ENCODE data around the gene EFCAB10. TPM values are rescaled to one million over a fixed set of nuclear protein-coding genes. Genes with fewer than 3 reads are reported as not detected.
"Not testable (repeated sequence)": the region's sequence is repeated elsewhere in the genome, so short reads cannot be mapped to it uniquely, and the experiment has no call there.

The EFCAB10 gene
- total RNA-seq, 1 donor from 2014 or later: not detected

GRCh38 chr7:105611856-105612775, 30.8 kb upstream of the EFCAB10 start:
- Mint-ChIP-seq H3K4me1 (no peaks in the 10 kb centered on the region), H3K9me3 (no peaks in the 10 kb centered on the region), H3K4me3 (no peak overlapping the region), H3K36me3 (ENCODE audit: low read depth) (peaks cover 8% of the 10 kb centered on the region), H3K27ac (no peak overlapping the region), H3K27me3 (no peaks in the 10 kb centered on the region)
- no peak for DNase-seq
- intact Hi-C loops (cut with micrococcal nuclease): no loop called here

DNA sequence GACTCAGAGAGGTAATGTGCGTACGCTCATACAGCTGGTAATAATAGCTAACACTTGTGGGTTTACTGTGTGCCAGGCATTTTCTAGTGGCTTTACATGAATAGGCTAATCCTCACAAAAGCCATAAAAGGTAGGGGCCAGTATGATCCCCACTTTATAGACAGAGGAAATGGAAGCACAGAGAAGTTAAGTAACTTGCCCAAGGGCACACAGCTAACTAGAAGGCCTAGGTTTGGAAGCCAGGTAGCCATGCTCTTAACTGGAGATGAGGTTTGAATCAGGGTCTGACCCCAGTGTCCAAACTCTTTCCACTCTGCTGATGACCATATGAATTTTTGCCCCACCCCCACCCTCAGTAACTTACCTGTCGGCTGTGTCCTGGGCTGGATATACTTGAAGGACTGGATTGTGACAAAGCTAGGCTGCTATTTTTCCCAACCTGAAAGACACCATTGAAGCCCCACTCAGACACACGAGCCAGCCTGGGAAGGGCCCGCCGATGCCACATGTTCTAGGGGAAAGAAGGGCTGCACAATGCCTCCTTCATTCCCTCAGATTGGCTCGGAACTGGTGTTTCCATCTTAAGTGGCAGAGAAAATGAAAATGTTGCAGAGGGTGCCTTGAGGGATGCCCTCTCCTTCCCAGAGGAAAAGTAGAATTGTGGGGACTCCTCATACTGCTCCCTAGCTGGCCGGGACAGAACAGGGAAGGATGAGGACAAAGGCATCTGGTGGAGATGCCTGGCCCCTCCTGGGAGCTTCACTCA, 29.1 kb upstream of the EFCAB10 start:
- no peak overlapping the region for H3K27ac Mint-ChIP-seq
- peaks cover 7% of the 10 kb centered on the region for H3K36me3 Mint-ChIP-seq (ENCODE audit: low read depth)
- intact Hi-C loops (cut with micrococcal nuclease): no loop called here
- no peaks in the 10 kb centered on the region for H3K4me1 Mint-ChIP-seq
- no peak for DNase-seq
- no peak overlapping the region for H3K4me3 Mint-ChIP-seq
- no peaks in the 10 kb centered on the region for H3K9me3 Mint-ChIP-seq
- no peaks in the 10 kb centered on the region for H3K27me3 Mint-ChIP-seq

DNA sequence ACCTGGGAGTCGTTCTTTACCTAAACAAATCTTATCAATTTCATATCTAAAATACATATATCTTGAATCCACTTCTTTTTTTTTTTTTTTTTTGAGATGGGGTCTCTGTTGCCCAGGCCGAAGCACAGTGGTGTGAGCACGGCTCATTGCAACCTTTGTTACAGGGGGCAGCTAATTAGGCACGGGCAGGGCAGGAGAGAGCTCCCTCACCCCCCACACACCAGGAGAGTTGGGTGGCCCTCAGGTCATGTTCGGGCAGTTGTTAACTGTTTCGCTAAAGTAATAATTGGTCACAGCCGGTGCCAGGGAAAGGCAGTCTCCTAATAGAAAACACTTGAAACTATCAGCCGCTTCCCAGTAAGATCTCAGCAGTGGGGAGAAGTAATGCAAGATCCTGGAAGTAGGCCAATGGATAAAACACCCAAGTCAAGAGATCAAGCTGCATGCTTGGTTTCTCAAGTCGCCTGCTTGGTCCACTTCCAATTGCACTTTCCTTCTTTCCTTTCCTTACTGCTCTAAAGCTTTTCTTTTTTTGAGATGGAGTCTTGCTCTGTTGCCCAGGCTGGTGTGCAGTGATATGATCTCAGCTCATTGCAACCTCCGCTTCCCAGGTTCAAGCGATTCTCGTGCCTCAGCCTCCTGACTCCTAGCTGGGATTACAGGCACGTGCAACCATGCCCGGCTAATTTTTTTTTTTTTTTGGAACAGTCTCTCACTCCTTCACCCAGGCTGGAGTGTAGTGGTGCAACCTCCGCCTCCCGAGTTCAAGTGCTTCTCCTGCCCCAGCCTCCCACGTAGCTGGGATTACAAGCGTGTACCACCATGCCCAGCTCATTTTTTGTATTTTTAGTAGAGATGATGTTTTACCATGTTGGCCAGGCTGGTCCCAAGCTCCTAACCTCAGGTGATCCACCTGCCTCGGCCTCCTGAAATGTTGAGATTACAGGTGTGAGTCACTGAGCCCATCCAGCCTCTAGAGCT, 21.3 kb upstream of the EFCAB10 start:
- DNase-seq: no peak
- Mint-ChIP-seq H3K27ac (no peak overlapping the region), H3K36me3 (ENCODE audit: low read depth) (no peaks in the 10 kb centered on the region), H3K4me3 (no peak overlapping the region), H3K4me1 (no peaks in the 10 kb centered on the region), H3K9me3 (no peaks in the 10 kb centered on the region), H3K27me3 (peaks cover 5% of the 10 kb centered on the region)
- intact Hi-C loops (cut with micrococcal nuclease): no loop called here

DNA sequence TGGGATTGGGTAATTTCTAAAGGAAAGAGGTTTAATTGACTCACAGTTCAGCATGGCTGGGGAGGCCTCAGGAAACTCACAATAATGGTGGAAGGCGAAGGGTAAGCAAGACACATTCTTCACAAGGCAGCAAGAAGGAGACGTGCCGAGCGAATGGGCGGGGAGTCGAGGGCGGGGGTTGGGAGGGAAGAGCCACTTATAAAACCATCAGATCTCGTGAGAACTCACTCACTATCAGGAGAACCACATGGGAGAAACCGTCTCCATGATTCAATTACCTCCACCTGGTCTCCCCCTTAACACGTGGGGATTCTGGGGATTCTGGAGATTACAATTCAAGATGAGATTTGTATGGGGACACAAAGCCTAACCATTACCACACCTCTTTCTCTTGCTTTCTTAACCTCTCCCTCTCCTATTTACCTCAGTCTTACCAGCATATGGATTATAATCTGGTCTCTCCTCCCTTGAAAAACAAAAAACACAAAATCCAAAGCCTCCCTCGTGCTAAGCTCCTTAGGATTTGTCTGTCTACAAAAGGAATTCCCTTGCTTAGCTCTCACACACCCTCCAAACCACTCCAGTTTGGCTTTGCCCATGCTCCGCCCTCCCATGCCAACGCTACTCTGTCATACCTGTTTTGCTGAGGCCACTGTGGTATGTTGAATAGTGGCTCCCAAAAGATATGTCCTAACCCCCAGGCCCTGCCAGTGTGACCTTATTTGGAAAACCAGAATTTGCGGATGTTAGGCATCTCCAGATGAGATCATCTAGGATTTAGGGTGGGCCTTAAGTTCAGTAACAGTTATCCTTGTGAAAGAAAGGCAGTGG, 19.6 kb upstream of the EFCAB10 start:
- no peak overlapping the region for H3K27ac Mint-ChIP-seq
- H3K9me3 Mint-ChIP-seq: no peaks in the 10 kb centered on the region
- intact Hi-C loops (cut with micrococcal nuclease): no loop called here
- peaks cover 7% of the 10 kb centered on the region for H3K27me3 Mint-ChIP-seq
- H3K4me1 Mint-ChIP-seq: no peaks in the 10 kb centered on the region
- DNase-seq: no peak
- no peaks in the 10 kb centered on the region for H3K36me3 Mint-ChIP-seq (ENCODE audit: low read depth)
- H3K4me3 Mint-ChIP-seq: no peak overlapping the region

DNA sequence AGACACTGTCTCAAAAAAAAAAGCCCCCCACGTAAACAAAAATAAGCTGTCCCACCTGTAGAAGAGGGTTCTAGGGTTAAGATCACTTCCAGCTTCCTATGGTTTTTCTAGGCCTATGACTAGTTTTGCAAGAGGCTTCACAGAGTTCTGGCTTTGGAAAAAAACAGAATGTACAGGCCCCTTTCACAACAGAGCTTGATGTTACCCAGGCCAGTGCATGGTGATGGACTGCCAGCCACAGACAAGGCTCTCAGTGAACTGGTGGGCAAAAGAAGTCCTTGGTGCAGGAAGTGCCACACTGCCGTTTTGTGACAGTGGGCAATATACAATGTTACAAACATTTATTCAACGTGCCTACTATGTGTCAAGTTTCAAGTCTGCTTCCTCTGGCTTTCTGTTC, 18.3 kb upstream of the EFCAB10 start:
- intact Hi-C loops (cut with micrococcal nuclease): no loop called here
- Mint-ChIP-seq H3K4me1 (no peaks in the 10 kb centered on the region), H3K27me3 (peaks cover 12% of the 10 kb centered on the region), H3K9me3 (no peaks in the 10 kb centered on the region), H3K27ac (no peak overlapping the region), H3K36me3 (ENCODE audit: low read depth) (no peaks in the 10 kb centered on the region), H3K4me3 (no peak overlapping the region)
- DNase-seq: no peak

DNA sequence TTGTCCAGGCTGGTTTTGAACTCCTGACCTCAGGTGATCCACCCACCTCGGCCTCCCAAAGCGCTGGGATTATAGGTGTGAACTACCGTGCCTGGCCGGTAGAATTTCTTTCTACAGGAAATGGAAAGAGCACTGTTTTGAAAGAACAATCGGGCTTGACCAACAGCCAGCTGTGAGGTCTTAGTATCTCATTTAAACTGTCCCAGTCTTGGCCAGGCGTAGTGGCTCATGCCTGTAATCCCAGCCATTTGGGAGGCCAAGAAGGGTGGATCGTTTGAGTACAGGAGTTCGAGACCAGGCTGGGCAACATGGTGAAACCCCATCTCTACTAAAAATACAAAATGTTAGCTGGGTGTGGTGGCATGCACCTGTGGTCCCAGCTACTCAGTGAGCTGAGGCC, 17.8 kb upstream of the EFCAB10 start:
- H3K4me3 Mint-ChIP-seq; DNase-seq; H3K36me3 Mint-ChIP-seq (ENCODE audit: low read depth); H3K27ac Mint-ChIP-seq; intact Hi-C loops (cut with micrococcal nuclease); H3K9me3 Mint-ChIP-seq; H3K4me1 Mint-ChIP-seq: not testable (repeated sequence)
- H3K27me3 Mint-ChIP-seq: peaks cover 14% of the 10 kb centered on the region

GRCh38 chr7:105596866-105597265, 15.6 kb upstream of the EFCAB10 start:
- no peak for DNase-seq
- Mint-ChIP-seq H3K27ac (no peak overlapping the region), H3K27me3 (peaks cover 11% of the 10 kb centered on the region), H3K4me3 (no peak overlapping the region), H3K36me3 (ENCODE audit: low read depth) (no peaks in the 10 kb centered on the region), H3K9me3 (no peaks in the 10 kb centered on the region), H3K4me1 (no peaks in the 10 kb centered on the region)
- intact Hi-C loops (cut with micrococcal nuclease): no loop called here

DNA sequence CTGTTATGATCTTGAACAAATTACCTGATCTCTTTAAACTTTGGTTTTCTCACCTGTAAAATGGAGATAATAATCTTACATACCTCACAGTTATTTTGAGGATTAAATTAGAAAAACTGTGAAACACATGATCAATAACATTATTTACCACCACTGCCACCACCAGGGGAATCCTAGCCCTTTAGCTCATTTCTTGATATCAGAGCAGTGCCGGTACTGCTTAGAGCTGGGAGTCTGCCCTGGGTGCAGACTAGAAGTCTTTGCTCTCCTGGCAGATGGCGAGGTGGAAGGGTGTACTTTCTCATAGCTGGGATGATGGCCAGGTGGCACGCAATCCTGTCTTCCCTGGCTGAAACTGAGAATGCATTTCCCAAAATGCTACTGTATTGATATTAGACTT, 12.7 kb upstream of the EFCAB10 start:
- Mint-ChIP-seq H3K36me3 (ENCODE audit: low read depth) (no peaks in the 10 kb centered on the region), H3K27me3 (peaks cover 11% of the 10 kb centered on the region), H3K9me3 (no peaks in the 10 kb centered on the region), H3K4me1 (peaks cover 4% of the 10 kb centered on the region), H3K27ac (no peak overlapping the region), H3K4me3 (no peak overlapping the region)
- intact Hi-C loops (cut with micrococcal nuclease): no loop called here
- DNase-seq: no peak

DNA sequence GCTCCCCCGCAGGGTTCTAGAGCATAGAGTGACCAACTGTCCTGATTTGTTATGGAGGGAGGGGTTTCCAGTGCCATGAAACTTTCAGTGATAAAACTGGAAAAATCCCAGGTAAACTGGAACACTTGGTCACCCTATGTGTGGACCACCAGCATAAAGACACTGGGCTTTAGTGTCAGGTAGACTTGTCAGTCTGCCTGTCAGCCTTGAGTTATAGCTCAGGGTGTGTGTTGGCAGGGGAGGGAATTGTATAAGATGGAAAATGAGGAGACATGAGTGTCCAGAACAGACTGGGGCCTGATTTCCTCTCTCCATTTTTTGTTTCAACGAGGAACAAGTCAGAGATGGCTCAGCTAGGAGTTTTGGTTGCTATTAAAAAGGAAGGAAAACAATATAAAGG, 10.2 kb upstream of the EFCAB10 start:
- H3K36me3 Mint-ChIP-seq (ENCODE audit: low read depth): no peaks in the 10 kb centered on the region
- intact Hi-C loops (cut with micrococcal nuclease): no loop called here
- no peak overlapping the region for H3K4me3 Mint-ChIP-seq
- H3K9me3 Mint-ChIP-seq: no peaks in the 10 kb centered on the region
- H3K27me3 Mint-ChIP-seq: peaks cover 9% of the 10 kb centered on the region
- peak overlapping the region; percentile 46 for H3K27ac Mint-ChIP-seq
- H3K4me1 Mint-ChIP-seq: peaks cover 7% of the 10 kb centered on the region
- no peak for DNase-seq

- DNase-seq: no peak
- Mint-ChIP-seq H3K9me3 (no peaks in the 10 kb centered on the region), H3K27me3 (peaks cover 9% of the 10 kb centered on the region), H3K4me3 (no peak overlapping the region), H3K36me3 (ENCODE audit: low read depth) (no peaks in the 10 kb centered on the region), H3K27ac (no peak overlapping the region), H3K4me1 (peaks cover 9% of the 10 kb centered on the region)
- intact Hi-C loops (cut with micrococcal nuclease): no loop called here
Measured at GRCh38 chr7:105590793-105591192, 9.5 kb upstream of the EFCAB10 start.

DNA sequence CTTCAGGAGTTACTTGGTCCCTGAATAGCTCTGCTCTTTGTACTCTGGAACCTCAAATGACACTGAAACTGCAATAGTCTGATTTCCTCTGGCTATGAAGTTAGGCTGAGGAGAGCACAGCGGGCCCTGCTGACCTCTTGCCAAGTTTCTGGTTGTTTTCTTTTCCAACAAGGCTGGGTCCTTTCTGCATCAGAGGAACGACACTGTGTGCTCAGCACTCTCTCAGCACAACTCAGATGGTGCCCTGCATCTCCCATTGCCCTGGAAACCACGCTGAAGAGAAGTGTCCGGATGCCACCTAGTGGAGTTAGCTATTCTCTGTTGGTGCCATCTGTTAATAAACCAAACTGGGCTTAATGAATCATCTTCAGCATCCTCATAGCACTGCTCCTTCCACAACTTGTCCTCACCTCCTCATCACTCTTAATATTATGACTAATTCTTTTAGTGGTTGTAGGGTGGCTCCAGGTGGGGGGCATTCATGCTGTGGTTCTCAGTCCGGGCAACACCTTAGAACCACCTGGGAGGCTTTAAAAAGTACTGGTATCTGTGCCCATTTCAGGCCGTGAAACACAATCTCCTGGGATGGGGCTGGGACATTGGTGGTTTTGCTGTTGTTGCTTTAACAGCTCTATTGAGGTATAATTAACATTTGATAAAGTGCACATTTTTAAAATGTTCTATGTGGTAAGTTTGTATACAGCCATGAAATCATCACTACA, 8.2 kb upstream of the EFCAB10 start:
- H3K4me3 Mint-ChIP-seq: no peak overlapping the region
- no peaks in the 10 kb centered on the region for H3K36me3 Mint-ChIP-seq (ENCODE audit: low read depth)
- peak; percentile 86 for DNase-seq
- intact Hi-C loops (cut with micrococcal nuclease): loop anchor here (1.0 kb wide), 1 partner anchor 666 kb away; no protein-coding TSS in a partner anchor
- peaks cover 9% of the 10 kb centered on the region for H3K4me1 Mint-ChIP-seq
- H3K9me3 Mint-ChIP-seq: no peaks in the 10 kb centered on the region
- H3K27me3 Mint-ChIP-seq: peaks cover 4% of the 10 kb centered on the region
- no peak overlapping the region for H3K27ac Mint-ChIP-seq

GRCh38 chr7:105587909-105588635, 6.8 kb upstream of the EFCAB10 start:
- peaks cover 9% of the 10 kb centered on the region for H3K4me1 Mint-ChIP-seq
- DNase-seq: no peak
- no peak overlapping the region for H3K4me3 Mint-ChIP-seq
- peaks cover 2% of the 10 kb centered on the region for H3K27me3 Mint-ChIP-seq
- no peaks in the 10 kb centered on the region for H3K36me3 Mint-ChIP-seq (ENCODE audit: low read depth)
- peaks cover 3% of the 10 kb centered on the region for H3K9me3 Mint-ChIP-seq
- intact Hi-C loops (cut with micrococcal nuclease): no loop called here
- H3K27ac Mint-ChIP-seq: no peak overlapping the region
